Measurements from ENCODE around the gene CCDC9B. TPM values are rescaled to one million over a fixed set of nuclear protein-coding genes. Genes with fewer than 3 reads are reported as not detected.
A peak's percentile ranks its signal among the peaks of the same experiment; 100 is the strongest.

The CCDC9B gene
- total and polyA plus RNA-seq, 2 of the 4 experiments (the other 2 are of a cell fraction), result 19.7 to 30.9 TPM

GRCh38 chr15:40345867-40346578, 5.3 kb upstream of the CCDC9B start:
- H2BK15ac ChIP-seq (ENCODE audit: low read depth, low read length), result no peak overlapping the region
- peak overlapping the region; percentile 38 for H2AFZ ChIP-seq (replicated peaks; ENCODE audit: low read length, poor library complexity)
- peak overlapping the region; percentile 37; the same call in 1 of the 2 replicates for H3K4ac ChIP-seq (ENCODE audit: low read depth, low read length)
- H3K56ac ChIP-seq (ENCODE audit: extremely low read depth, insufficient read depth, low read length), result no peak overlapping the region
- H4K91ac ChIP-seq (ENCODE audit: insufficient read depth, low read depth, low read length), result no peak overlapping the region
- no TSS peak for BruUV-seq (replicated peaks)
- H3K14ac ChIP-seq (replicated peaks; ENCODE audit: low read depth, low read length), result no peak overlapping the region
- 0 out of 2 replicates have a peak overlapping the region, but pooled peaks have one; percentile 6 for H2BK120ac ChIP-seq (ENCODE audit: low read depth, low read length)
- H2BK5ac ChIP-seq (ENCODE audit: low read depth, low read length, poor library complexity, severe bottlenecking), result no peak overlapping the region
- CTCF ChIA-PET, result interaction anchor here (0.6 kb wide), 1 partner anchor 551 kb away, joined by 4 read pairs; no protein-coding TSS in a partner anchor
- in situ Hi-C loops (cut with MboI; ENCODE audit: low sequenced_read_pairs), result no loop called here
- H2BK20ac ChIP-seq (ENCODE audit: low read depth, low read length), result no peak overlapping the region
- TF ChIP-seq BHLHE40 (IDR thresholded peaks at IDR 0.05; ENCODE audit: low read depth, low read length), result no peak
- TF ChIP-seq MAZ (IDR thresholded peaks at IDR 0.05; ENCODE audit: borderline replicate concordance, low read depth, low read length), result no peak
- no peak for TF ChIP-seq RFX5 (IDR thresholded peaks at IDR 0.05; ENCODE audit: low read depth, low read length)
- TF ChIP-seq USF2 (IDR thresholded peaks at IDR 0.05; ENCODE audit: low read depth, low read length), result no peak
- no peak for TF ChIP-seq MXI1 (IDR thresholded peaks at IDR 0.05; ENCODE audit: borderline replicate concordance, low read depth, low read length)
- no peak for TF ChIP-seq CEBPB (IDR thresholded peaks at IDR 0.05; ENCODE audit: low read depth, low read length)
- no peak for TF ChIP-seq RAD21 (IDR thresholded peaks at IDR 0.05; ENCODE audit: low read length)
- no peak for TF ChIP-seq MAFK (IDR thresholded peaks at IDR 0.05; ENCODE audit: low read depth, low read length)
- no peak for TF ChIP-seq POLR2A (IDR thresholded peaks at IDR 0.05; ENCODE audit: low read depth, low read length)
- TF ChIP-seq CTCF (conservative IDR thresholded peaks at IDR 0.05; ENCODE audit: low read depth, low read length), result no peak
- TF ChIP-seq RCOR1 (IDR thresholded peaks at IDR 0.05; ENCODE audit: insufficient replicate concordance, low read length), result no peak
- no peak for TF ChIP-seq FOS (IDR thresholded peaks at IDR 0.05; ENCODE audit: low read depth, low read length)
- H3K4me2 ChIP-seq (ENCODE audit: low read depth, low read length), result no peak overlapping the region
- H4K5ac ChIP-seq (ENCODE audit: low read depth, low read length), result no peak overlapping the region
- no peaks in the 10 kb centered on the region for H4K20me1 ChIP-seq (ENCODE audit: insufficient read depth, low read length)
- no peak overlapping the region for H2AK9ac ChIP-seq (replicated peaks; ENCODE audit: low read depth, low read length, poor library complexity)
- 80% methylated on average over 1 of the region's 6 CpGs; no CpG with 5 or more reads in 1 of the 2 experiments for WGBS, 2 experiments (ENCODE audit: extremely low coverage in 2 of 2, insufficient read length in 1 of 2)
- no peak overlapping the region for H3K4me3 ChIP-seq (ENCODE audit: insufficient read depth, low read depth, low read length)
- no peak for ATAC-seq (ENCODE audit: low read depth)
- no peak for DNase-seq
- intact Hi-C loops (cut with micrococcal nuclease), result no loop called here
- peaks cover 7% of the 10 kb centered on the region for H3K27me3 ChIP-seq (ENCODE audit: control insufficient read depth, insufficient read depth, low read length)
- no peak overlapping the region for H3K23ac ChIP-seq (ENCODE audit: low read depth, low read length)
- H3K27ac ChIP-seq (ENCODE audit: insufficient read depth, low read length), result no peak overlapping the region
- peaks cover 13% of the 10 kb centered on the region for H3K9me1 ChIP-seq (ENCODE audit: insufficient read depth, low read length)
- no peaks in the 10 kb centered on the region for H3K36me3 ChIP-seq (ENCODE audit: control insufficient read depth, insufficient read depth, low read length)
- POLR2A ChIA-PET (ENCODE audit: unreplicated experiment), result no interaction called here
- peaks cover 4 to 8% of the 10 kb centered on the region in 2 experiments; a peak in 2 of 4 replicates for H3K79me1 ChIP-seq (ENCODE audit: low read depth in 1 of 2, low read length in 2 of 2)
- H3K18ac ChIP-seq (ENCODE audit: low read depth, low read length), result no peak overlapping the region
- H3K9ac ChIP-seq (ENCODE audit: low read depth, low read length), result no peak overlapping the region
- H3K9me3 ChIP-seq (ENCODE audit: control insufficient read depth, insufficient read depth, low read length), result no peaks in the 10 kb centered on the region
- no peak overlapping the region for H4K8ac ChIP-seq (ENCODE audit: low read depth in 2 of 2, low read length in 2 of 2)
- H2AK5ac ChIP-seq (ENCODE audit: low read depth, low read length), result no peak overlapping the region
- H3K4me1 ChIP-seq (ENCODE audit: control insufficient read depth, insufficient read depth, low read length), result peaks cover 22% of the 10 kb centered on the region
- dilution Hi-C loops (cut with HindIII; ENCODE audit: low sequenced_read_pairs, unreplicated experiment), result no loop called here

Data from IMR-90 (cell line).